GM19438 (cell line): Measurements from ENCODE around the gene USP35.
"Not testable (repeated sequence)": the region's sequence is repeated elsewhere in the genome, so short reads cannot be mapped to it uniquely, and the experiment has no call there.

Experiments
- ATAC-seq: cut with Tn5 transposase; IDR thresholded peaks from one replicate; pipeline ENCODE4 v1.9.1; 2021; ENCODE audit warnings: low read depth; ENCODE audit not compliant: unreplicated experiment

Gene USP35

GRCh38 chr11:78213526-78214330, 25.0 kb downstream of the USP35 start:
- no peak for ATAC-seq

DNA sequence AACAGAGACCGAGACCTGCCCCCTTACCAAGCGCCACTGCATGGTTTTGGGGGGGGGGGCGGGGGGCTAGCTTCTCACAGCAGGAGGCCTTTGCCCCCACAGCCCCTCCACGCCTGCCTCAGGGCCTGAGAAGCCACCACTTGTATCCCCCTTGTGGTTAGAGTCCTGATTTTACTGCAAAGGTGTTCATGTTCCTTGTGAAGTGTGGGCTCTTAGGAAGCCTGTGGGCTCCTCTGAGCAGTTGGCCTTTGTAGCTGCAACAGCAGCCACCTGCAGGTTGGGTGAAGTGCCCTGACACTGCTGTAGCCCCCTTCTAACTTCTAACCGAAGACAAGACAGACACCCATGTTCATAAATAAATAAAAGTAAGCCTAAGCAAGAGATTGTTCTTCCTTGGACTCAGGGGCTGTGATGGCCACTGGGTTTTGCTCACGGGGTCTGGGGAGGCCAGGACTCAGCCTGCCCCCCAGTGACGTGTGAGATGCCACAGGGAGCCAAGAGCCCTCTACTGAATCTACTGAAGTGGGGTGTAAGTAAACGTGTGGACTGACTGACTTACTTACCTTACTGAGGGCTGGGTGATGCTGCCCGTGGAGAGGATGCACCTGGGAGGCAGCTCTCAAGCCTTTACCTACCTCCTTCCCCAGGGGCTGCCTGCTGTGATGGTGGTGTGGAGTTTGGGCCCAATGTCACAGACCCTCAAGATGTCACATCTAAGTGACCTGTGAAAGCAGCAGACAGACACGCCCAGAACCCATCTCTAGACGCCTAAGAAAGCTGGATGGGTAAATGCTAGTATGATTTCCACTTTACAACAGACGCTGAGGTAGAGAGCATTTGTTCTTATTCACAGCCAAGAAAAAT, 25.8 kb downstream of the USP35 start:
- ATAC-seq, result no peak

DNA sequence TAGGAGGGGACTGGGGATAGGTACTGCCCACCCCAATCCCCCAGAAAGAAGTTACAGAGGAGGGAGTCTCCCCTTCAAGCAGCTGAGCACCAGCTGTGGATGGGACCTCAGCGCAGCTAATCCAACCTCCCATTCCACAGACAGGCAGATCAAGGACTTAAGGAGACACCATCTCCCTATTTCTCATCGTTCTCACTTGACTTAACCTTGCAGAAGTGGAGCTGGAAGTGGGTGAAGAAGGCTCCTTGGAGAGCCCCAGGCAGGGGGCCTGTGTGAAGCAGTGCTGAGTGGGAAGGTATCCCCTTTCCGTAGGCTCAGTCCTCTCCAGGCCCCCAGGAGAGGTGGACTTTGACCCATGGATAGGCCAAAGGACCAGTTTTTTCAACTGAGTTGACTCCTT, 27.3 kb downstream of the USP35 start:
- ATAC-seq, result no peak

DNA sequence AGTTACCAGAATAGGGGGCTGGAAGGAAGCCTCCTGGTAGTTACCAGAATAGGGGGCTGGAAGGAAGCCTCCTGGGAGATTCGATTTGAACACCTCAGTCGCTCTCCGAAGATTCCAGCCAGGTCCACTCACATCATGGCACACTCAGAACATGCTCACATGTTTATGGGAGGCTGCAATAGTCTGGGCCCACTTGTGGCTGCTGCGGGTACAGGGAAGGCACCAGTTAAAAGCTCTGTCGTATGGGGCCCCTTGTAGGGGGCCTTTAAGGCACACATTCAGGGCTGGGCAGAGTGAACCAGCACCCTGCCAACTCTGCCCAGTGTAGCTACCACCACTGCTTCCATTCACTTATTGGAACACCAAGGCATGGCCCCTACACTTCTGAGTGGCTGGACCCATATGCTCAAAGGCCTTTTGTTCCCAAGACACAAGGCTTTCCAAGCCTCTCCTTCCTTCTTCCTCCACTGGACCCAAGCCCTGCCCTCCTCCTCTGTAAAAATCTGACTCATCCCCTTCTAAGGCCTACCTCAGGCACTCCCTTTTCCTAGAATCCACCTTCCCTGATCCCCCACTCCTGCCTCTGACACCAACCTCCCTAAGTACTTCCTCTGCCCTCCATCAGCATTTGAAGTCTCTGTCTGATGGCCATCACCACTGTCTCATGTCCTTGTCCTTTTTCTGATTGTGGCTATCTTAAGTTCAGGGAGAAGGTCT, 28.0 kb downstream of the USP35 start:
- no peak for ATAC-seq

DNA sequence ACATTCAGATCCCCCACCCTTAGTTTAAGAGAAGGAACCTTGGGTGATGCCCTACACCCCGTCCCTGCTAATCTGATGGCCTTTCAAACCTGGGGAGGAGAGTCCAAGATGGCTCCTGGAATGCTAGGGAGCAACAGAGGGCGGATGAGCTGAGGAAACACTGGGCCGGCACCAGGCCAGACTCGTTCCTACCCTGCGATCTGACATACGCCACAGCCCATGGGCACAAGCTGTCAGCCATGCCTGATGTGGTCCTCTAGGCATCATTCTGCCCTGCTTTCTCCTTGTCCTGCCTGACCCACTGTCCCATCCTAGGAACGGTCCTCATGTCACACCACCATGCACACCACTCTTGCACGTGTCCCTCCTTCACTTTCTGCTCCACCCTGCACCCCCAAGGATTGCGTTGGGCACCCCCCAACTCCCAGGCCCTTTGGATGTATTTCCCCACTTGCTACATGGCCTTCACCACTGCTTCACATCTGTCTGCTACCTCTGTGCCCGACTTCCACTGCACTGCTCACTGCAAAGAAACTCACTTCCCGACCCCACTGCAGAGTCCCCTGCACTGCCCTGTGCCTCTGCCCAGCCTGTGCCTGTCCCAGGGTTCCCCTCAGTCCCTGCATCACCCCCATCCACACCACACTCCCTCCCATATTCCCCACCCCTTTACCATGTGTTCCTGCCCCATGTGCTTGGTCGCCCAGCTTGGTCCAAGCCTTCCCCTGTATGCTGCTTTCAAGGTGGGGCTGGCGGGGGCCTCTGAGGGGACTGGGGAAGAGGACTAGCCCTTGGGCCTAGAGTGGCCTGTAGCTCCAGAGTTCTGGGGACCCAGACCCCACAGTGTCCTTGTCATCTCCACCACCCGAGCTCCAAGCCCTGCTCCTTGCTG, 29.2 kb downstream of the USP35 start:
- no peak for ATAC-seq

DNA sequence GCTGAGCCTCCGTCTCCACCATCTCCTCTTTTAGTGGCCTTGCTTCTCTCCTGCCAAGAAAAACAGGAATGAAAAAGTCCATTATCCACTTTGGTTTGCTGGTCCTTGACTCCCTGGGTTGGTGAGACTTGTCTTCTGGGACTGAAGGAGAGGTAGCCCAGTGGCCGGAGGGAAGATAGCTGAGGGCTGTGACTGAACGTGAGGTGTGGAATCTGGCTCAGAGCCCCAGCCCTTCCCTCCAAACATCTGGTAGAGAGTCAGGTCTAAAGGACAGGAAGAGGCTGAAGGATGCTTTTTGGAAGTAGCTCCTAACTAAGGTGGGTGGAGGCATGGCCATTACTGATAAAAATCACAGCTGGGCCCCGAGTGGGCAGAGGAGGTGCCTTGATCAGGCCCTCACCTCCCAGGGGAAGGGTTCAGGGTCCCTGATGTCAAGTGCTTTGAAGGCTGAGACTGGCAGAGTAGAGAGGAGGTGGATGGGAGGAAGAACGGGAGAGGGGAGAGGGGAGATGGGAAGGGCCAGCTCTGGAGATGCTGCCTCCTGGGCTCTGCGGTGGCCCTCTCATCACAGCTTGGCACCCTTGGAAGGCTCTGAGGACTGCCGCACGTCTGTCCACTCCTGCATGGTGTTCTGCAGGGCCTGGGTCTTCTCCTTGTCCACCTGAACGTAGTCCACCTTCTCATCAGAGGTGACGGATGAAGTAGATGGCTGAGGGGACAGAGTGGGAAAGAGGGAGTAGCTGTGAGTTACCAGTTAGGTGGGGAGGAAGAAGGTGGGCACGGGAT, 30.2 kb downstream of the USP35 start:
- no peak for ATAC-seq

DNA sequence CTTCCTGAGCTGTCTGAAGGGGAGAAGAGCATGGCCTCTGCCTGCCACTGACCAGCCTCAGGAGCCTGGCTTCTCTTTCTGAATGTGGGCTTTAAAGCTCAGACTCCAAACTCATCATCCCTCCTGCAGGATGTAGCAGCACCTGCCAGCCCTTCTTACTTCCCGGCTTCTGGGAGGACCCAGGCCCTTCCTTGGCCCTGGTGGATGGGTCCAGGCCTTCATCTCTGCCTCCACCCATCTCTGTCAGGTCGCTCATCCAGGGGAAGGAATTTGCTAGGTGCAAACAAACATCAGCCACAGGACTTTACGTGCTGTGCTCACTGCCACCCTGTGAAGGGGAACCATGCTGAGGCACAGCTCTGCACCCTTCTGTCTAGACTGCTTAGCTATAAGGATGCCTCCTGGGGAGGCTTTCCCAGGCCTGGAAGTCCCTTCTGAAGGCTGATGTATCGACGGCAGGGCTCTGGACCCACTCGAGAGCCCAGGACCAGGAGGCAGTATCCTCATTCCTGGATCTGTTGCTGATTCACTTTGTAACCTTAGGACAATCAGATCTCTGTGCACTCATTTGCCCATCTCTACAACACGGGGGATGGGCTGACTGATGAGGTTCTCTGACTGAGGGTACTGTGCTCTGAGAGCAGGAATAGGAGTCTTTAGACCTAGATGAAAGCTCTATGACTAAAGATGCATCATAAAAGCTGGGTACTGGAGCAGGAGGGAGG, 30.9 kb downstream of the USP35 start:
- ATAC-seq, result no peak

DNA sequence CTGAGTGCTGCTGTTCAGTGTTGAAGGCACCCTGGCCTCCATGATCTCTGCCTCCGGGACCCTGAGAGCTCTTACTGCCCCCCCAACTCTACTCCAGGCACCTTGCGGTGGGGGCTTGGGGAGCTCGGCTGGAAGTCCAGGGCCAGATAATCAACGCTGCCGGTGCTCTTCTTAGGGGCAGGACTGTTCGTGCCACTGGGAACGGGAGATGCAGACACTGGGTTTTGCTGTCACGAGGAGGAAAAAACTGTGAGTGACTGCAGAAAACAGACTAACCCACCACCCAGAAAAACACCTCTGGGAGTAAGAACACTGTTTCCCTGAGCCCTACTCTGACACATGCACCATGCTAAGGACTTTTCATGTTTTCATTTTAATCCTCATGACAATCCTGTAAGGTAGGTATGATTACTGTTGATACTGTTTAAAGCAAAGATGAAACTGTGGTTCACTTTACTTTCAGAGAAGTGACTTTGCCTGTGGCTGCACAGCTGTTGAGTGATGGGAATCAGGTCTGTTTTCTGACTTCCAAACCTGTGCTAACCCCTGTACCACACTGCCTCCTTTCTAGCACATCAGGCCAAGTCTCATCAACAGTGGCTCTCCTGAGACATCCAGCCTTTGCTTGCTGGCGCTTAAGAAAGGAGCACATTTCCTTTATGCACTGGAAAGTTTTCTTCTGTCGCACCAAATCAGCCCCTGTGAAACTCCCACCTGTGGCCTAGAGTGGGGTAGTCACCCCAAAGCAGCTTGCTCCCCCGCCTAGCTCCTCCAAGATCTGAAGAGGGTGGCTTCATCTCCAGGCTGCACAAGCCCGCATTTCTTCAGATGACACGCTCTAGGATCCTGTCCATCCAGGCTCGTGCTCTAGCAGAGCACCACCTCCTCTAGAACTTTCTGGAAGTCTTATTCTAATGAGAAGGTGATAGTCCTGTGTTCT, 31.8 kb downstream of the USP35 start:
- ATAC-seq, result no peak

- ATAC-seq, result no peak
Measured at GRCh38 chr11:78221396-78222315, 32.9 kb downstream of the USP35 start.

- ATAC-seq, result not testable (repeated sequence)
Measured at GRCh38 chr11:78222726-78223125, 34.0 kb downstream of the USP35 start.

- ATAC-seq, result peak; percentile 82
Measured at GRCh38 chr11:78223320-78223954, 34.7 kb downstream of the USP35 start.

DNA sequence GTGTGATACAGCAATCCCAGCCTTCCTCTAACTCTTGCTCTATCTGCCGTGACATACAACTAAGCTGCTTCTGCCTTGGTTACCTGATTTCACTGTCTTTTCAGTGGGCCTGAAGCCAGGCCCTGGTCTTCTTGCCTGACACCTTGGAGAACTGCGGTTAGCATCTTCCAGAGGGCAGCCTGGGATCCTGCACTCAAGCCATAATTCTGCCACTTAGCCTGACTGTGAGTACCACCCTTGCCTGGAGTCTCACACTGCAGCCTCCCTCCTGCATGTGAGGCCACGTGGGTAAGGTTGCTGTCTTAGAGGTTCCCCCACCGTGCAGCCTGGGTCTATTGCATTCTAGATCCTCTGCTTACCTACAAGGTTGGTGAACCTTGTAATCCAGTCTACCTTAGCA, 35.8 kb downstream of the USP35 start:
- ATAC-seq, result no peak

DNA sequence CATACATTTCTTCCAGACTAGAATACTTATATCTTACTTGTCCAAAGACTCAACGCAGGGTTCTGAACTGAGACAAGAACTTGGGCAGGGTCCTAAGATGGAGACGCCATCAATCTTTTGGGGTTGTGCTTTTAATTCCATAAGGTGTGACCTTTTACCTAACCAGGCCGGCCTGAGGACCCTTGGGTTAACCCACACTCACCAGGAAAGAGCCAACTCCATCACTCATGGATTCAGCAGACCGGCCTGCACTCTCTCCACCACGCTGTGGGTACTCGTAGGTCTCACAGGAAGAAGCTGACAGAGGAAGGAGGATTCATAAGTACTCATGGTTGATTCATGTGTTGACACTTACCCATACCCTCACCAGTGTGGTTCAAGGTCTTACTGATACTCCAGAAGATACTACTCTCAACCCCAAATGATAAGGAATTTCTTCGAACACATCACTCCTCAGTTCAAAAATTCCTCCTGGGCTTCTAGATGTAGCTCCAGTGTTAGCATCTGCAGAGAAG, 36.2 kb downstream of the USP35 start:
- no peak for ATAC-seq

- no peak for ATAC-seq
Measured at GRCh38 chr11:78226684-78227680, 38.3 kb downstream of the USP35 start.

GRCh38 chr11:78227921-78228320, 39.2 kb downstream of the USP35 start:
- ATAC-seq, result no peak
